ENCODE measurements around the gene PFKFB3. TPM values are rescaled to one million over a fixed set of nuclear protein-coding genes. Genes with fewer than 3 reads are reported as not detected.

PFKFB3 gene
- total and polyA plus RNA-seq, 4 donors = 11.4 to 234 (median 66.3) TPM

GRCh38 chr10:6229746-6230145, 27.0 kb downstream of the PFKFB3 start:
- Histone ChIP-seq H3K27me3 (ENCODE audit: control insufficient read depth in 3 of 3, insufficient read depth in 3 of 3, low read length in 2 of 3) (no peaks in the 10 kb centered on the region), H3K9me3 (ENCODE audit: control insufficient read depth in 4 of 4, insufficient read depth in 3 of 4, low read length in 3 of 4) (no peaks in the 10 kb centered on the region), H3K4me1 (ENCODE audit: control insufficient read depth in 5 of 5, insufficient read depth in 5 of 5, low read length in 5 of 5) (no peaks in the 10 kb centered on the region), H3K9ac (ENCODE audit: insufficient read depth in 1 of 2, low read length in 2 of 2) (no peak overlapping the region), H3K36me3 (ENCODE audit: control insufficient read depth in 4 of 4, insufficient read depth in 4 of 4, low read length in 4 of 4) (peaks cover 18 to 79% (median 32%) of the 10 kb centered on the region in 4 donors), H3K27ac (ENCODE audit: low read depth in 1 of 2, low read length in 1 of 2) (no peak overlapping the region), H3K4me3 (no peak overlapping the region)
- no peak for ATAC-seq (ENCODE audit: insufficient read depth, low FRiP score)
- no peak for DNase-seq
- 93 to 94% methylated on average over 13 of the region's 13 CpGs for WGBS, 2 donors
- no peak for TF ChIP-seq CTCF (IDR thresholded peaks at IDR 0.05; ENCODE audit: control extremely low read depth, extremely low read depth)

GRCh38 chr10:6230315-6230714, 27.6 kb downstream of the PFKFB3 start:
- H3K4me1 ChIP-seq (ENCODE audit: control insufficient read depth in 5 of 5, insufficient read depth in 5 of 5, low read length in 5 of 5) = no peaks in the 10 kb centered on the region
- no peak for ATAC-seq (ENCODE audit: insufficient read depth, low FRiP score)
- no peak overlapping the region for H3K4me3 ChIP-seq
- no peaks in the 10 kb centered on the region for H3K27me3 ChIP-seq (ENCODE audit: control insufficient read depth in 3 of 3, insufficient read depth in 3 of 3, low read length in 2 of 3)
- TF ChIP-seq CTCF (IDR thresholded peaks at IDR 0.05; ENCODE audit: control extremely low read depth, extremely low read depth) = no peak
- no peak overlapping the region for H3K9ac ChIP-seq (ENCODE audit: insufficient read depth in 1 of 2, low read length in 2 of 2)
- WGBS, 2 donors = 93 to 95% methylated on average over 2 of the region's 2 CpGs
- H3K27ac ChIP-seq (ENCODE audit: low read depth in 1 of 2, low read length in 1 of 2) = no peak overlapping the region
- no peak for DNase-seq
- H3K9me3 ChIP-seq (ENCODE audit: control insufficient read depth in 4 of 4, insufficient read depth in 3 of 4, low read length in 3 of 4) = no peaks in the 10 kb centered on the region
- H3K36me3 ChIP-seq (ENCODE audit: control insufficient read depth in 4 of 4, insufficient read depth in 4 of 4, low read length in 4 of 4) = peaks cover 18 to 74% (median 27%) of the 10 kb centered on the region in 4 donors

GRCh38 chr10:6231146-6231545, 28.4 kb downstream of the PFKFB3 start:
- ATAC-seq (ENCODE audit: insufficient read depth, low FRiP score) = no peak
- DNase-seq = no peak
- H3K4me3 ChIP-seq = no peak overlapping the region
- no peaks in the 10 kb centered on the region for H3K9me3 ChIP-seq (ENCODE audit: control insufficient read depth in 4 of 4, insufficient read depth in 3 of 4, low read length in 3 of 4)
- 95 to 96% methylated on average over 12 of the region's 12 CpGs for WGBS, 2 donors
- TF ChIP-seq CTCF (IDR thresholded peaks at IDR 0.05; ENCODE audit: control extremely low read depth, extremely low read depth) = no peak
- H3K27me3 ChIP-seq (ENCODE audit: control insufficient read depth in 3 of 3, insufficient read depth in 3 of 3, low read length in 2 of 3) = no peaks in the 10 kb centered on the region
- peaks cover 16 to 68% (median 23%) of the 10 kb centered on the region in 4 donors for H3K36me3 ChIP-seq (ENCODE audit: control insufficient read depth in 4 of 4, insufficient read depth in 4 of 4, low read length in 4 of 4)
- no peaks in the 10 kb centered on the region for H3K4me1 ChIP-seq (ENCODE audit: control insufficient read depth in 5 of 5, insufficient read depth in 5 of 5, low read length in 5 of 5)
- H3K27ac ChIP-seq (ENCODE audit: low read depth in 1 of 2, low read length in 1 of 2) = no peak overlapping the region
- H3K9ac ChIP-seq (ENCODE audit: insufficient read depth in 1 of 2, low read length in 2 of 2) = no peak overlapping the region

GRCh38 chr10:6231730-6232129, 29.0 kb downstream of the PFKFB3 start:
- WGBS, 2 donors = 90% methylated on average over 13 of the region's 13 CpGs
- no peak for ATAC-seq (ENCODE audit: insufficient read depth, low FRiP score)
- no peak overlapping the region for H3K27ac ChIP-seq (ENCODE audit: low read depth in 1 of 2, low read length in 1 of 2)
- DNase-seq = no peak
- no peaks in the 10 kb centered on the region for H3K9me3 ChIP-seq (ENCODE audit: control insufficient read depth in 4 of 4, insufficient read depth in 3 of 4, low read length in 3 of 4)
- H3K9ac ChIP-seq (ENCODE audit: insufficient read depth in 1 of 2, low read length in 2 of 2) = no peak overlapping the region
- peaks cover 10 to 70% (median 20%) of the 10 kb centered on the region in 4 donors for H3K36me3 ChIP-seq (ENCODE audit: control insufficient read depth in 4 of 4, insufficient read depth in 4 of 4, low read length in 4 of 4)
- no peaks in the 10 kb centered on the region for H3K4me1 ChIP-seq (ENCODE audit: control insufficient read depth in 5 of 5, insufficient read depth in 5 of 5, low read length in 5 of 5)
- no peak overlapping the region for H3K4me3 ChIP-seq
- no peaks in the 10 kb centered on the region for H3K27me3 ChIP-seq (ENCODE audit: control insufficient read depth in 3 of 3, insufficient read depth in 3 of 3, low read length in 2 of 3)
- TF ChIP-seq CTCF (IDR thresholded peaks at IDR 0.05; ENCODE audit: control extremely low read depth, extremely low read depth) = no peak
